ENCODE data around the gene SAMM50.

SAMM50 gene

DNA sequence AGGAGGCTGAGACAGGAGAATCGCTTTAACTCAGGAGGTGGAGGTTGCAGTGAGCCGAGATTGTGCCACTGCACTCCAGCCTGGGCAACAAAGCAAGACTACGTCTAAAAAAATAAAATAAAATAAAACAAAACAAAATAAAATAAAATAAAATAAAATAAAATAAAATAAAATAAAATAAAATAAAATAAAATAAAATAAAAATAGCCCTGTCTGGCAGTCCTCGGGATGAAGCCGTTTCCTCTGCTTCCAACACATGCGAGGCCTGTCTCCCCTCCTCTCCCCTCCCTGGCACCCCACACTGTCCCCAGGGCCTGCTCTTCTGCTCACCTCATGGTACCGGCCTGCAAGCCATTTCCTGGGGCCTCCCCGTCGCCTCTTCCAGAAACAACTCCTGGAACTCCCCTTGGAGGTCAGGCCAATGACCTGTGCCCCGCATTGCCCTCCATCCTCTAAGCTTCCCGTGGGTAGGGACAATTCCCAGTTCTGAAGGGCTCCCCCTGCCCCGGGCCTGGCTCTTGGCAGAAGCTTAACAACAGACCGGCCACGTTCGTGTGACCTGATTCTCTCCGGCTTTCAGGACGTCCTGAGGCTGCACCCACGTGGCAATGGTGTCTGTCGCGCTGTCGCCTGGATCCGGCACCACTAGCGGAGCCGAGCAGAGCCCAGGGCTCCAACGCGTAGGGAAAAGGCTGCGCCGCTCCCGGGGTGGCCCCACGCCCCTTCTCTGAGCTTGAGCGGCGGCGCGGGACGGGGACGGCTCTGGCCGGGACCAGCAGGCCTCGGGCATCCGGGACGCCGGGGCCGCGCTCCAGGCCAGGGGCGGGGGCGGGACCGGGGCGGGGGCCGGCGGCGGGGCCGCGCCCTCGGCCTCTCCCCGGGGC, 68.4 kb downstream of the SAMM50 start:
- TF ChIP-seq, protein P1, sequence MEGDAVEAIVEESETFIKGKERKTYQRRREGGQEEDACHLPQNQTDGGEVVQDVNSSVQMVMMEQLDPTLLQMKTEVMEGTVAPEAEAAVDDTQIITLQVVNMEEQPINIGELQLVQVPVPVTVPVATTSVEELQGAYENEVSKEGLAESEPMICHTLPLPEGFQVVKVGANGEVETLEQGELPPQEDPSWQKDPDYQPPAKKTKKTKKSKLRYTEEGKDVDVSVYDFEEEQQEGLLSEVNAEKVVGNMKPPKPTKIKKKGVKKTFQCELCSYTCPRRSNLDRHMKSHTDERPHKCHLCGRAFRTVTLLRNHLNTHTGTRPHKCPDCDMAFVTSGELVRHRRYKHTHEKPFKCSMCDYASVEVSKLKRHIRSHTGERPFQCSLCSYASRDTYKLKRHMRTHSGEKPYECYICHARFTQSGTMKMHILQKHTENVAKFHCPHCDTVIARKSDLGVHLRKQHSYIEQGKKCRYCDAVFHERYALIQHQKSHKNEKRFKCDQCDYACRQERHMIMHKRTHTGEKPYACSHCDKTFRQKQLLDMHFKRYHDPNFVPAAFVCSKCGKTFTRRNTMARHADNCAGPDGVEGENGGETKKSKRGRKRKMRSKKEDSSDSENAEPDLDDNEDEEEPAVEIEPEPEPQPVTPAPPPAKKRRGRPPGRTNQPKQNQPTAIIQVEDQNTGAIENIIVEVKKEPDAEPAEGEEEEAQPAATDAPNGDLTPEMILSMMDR (IDR thresholded peaks at IDR 0.05; ENCODE audit: low read depth, low read length), result no peak
- Histone ChIP-seq H3K9me3 (no peaks in the 10 kb centered on the region), H3K36me3 (no peaks in the 10 kb centered on the region), H3K27me3 (no peaks in the 10 kb centered on the region), H3K4me1 (no peaks in the 10 kb centered on the region), H3K4me3 (ENCODE audit: low read depth, low read length) (peak overlapping the region; percentile 67)
- peak; percentile 52 for DNase-seq

DNA sequence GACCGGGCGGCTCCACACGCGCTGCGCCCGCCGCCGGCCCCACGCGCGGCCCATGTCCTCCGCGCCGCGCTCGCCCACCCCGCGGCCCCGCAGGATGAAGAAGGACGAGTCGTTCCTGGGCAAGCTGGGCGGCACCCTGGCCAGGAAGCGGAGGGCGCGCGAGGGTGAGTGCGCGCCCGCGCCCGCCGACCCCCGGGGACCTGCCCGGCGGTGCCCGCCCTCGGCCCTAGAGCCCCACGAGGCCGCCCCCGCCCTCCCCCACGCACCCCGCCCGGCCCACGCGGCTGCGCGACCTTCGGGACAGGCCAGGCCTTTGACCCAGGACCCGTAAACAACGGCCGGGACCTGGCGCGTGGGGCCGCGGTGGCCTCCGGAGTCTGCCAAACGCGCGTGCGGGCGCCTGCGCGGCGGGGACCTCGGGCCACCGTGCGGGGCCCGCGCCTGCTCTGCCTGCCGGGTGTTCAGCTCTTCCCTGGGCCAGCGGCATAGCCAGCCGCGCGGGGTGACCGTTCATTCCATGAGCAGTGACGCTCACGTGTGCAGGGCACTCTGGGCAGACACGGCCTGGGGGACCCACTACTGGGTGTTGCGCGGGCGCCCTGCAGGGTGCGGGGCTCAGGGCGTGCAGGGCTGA, 69.2 kb downstream of the SAMM50 start, which contains the start of gene PARVB:
Gene PARVB, plus strand, starts transcription at position 15 of the 634 bp plus-strand sequence. Its CDS starts 38 bp downstream, at position 53.
- peak; percentile 45 for DNase-seq
- no peaks in the 10 kb centered on the region for H3K36me3 ChIP-seq
- no peaks in the 10 kb centered on the region for H3K27me3 ChIP-seq
- TF ChIP-seq, protein P1 (IDR thresholded peaks at IDR 0.05; ENCODE audit: low read depth, low read length), result no peak
- H3K9me3 ChIP-seq, result no peaks in the 10 kb centered on the region
- no peaks in the 10 kb centered on the region for H3K4me1 ChIP-seq
- H3K4me3 ChIP-seq (ENCODE audit: low read depth, low read length), result peak within 1 kb of the TSS; percentile 67

DNA sequence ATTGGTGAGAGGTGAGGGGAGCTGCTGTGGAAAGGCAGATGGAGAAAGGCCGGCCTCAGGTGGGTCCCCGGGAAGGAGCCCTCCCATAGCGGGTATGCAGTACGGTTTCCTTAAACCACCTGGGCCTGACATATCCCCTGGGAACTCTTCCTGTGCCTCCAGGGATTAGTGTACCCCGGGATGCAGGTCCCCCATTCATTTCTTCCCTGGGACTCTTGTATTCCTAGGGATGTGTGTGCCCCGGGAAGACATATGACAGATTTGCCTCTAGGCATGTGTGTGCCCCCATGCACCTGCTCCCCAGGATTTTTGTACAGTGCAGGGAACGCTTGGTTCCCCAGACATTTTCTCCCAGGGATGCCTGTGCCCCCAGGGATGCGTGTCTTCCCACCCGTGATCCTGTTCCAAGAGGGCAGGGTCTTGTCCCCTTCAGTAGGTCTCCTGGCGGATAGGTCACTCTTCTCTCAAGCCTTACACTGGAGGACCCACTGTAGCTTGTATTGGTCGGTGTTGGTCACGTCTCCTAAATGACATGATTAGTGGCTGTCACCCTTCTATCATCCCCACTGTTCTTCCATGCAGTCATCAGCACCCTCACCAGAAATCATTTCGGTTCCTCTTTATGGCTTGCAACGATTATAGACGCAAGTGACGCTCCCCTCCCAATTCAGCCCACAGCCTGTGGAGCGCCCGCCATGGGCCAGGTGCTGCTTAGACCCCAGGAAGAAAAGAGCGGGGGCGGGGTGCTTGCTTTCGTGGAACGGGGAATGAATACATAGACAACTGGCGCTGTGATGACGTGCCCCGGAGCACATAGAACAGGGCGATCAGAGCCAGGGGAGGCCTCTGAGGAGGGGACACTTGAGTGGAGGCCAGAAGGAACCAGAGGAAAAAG, 70.2 kb downstream of the SAMM50 start:
- no peaks in the 10 kb centered on the region for H3K27me3 ChIP-seq
- no peaks in the 10 kb centered on the region for H3K36me3 ChIP-seq
- TF ChIP-seq, protein P1 (IDR thresholded peaks at IDR 0.05; ENCODE audit: low read depth, low read length), result no peak
- no peaks in the 10 kb centered on the region for H3K9me3 ChIP-seq
- no peaks in the 10 kb centered on the region for H3K4me1 ChIP-seq
- no peak for DNase-seq
- peak overlapping the region; percentile 44 for H3K4me3 ChIP-seq (ENCODE audit: low read depth, low read length)

DNA sequence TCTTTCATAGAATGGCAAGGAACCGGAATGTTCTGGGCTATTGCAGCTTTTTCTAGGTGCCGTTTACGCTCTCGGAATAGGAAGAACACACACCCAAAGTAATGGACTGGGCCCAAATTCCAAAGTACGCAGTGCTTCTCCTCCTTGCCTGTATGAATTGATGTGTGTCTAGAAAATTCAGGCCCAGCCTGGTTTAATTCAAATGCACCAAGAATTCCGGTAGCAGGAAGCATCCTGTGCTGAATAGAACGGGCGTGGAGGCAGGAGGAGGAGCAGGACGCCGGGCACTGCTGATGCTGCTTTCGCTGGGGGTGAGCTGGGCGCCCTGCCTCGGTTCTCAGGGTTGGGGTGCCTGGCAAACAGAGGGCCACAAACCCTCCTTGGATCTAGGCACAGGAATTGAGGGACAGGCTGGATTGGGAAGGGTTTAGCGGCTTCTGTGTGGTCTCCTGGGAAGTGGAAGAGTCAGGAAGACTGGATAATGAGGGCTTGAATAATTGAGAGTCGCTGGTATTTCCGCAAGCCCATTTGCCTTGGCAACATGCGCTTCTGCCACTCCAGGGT, 70.9 kb downstream of the SAMM50 start:
- Histone ChIP-seq H3K27me3 (no peaks in the 10 kb centered on the region), H3K36me3 (no peaks in the 10 kb centered on the region), H3K9me3 (no peaks in the 10 kb centered on the region), H3K4me1 (no peaks in the 10 kb centered on the region), H3K4me3 (ENCODE audit: low read depth, low read length) (no peak overlapping the region)
- no peak for DNase-seq
- TF ChIP-seq, protein P1 (IDR thresholded peaks at IDR 0.05; ENCODE audit: low read depth, low read length), result no peak

DNA sequence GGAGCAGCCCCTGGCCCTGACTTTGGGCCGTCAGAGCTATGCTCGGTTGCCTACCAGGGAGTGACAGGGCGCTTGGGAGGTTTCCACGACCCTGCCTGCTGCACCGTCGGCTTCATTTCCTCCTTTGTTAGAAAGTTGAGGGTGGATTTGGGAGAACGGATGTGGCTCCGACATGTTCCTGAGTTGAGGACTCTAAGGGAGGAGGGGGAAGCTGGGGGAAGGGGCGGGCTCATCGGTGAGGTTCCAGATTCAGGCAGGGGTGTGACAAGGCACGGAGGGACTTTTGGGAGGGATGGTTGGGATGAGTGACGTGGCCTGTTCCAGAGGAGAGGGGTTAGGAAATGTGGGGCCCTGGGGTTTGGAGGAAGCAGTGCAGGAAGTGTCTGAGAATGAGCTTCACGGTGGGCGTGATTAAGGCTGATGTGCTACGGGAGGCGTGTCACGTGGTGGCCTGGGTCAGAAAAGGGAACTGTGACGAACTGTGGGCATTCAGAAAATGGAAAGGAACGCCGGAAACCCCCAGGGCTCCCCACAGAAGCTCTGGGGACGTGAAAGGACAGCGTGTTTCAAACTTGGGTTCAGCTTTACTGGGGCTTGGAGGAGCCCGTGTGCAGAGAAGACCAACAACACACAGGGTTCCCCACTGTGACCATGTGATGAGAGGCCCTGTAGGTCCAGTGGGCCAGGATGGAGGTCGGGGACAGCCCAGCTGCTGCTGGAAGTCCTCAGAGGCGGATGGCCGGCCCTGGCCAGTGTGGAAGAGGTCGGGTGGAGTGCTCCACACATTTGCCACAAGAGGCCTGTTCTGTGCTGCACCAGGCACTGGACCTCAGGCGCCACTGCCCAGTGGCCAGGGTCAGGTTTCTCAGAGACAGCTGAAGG, 71.6 kb downstream of the SAMM50 start:
- no peak for DNase-seq
- TF ChIP-seq, protein P1 (IDR thresholded peaks at IDR 0.05; ENCODE audit: low read depth, low read length), result no peak
- no peak overlapping the region for H3K4me3 ChIP-seq (ENCODE audit: low read depth, low read length)
- no peaks in the 10 kb centered on the region for H3K36me3 ChIP-seq
- H3K4me1 ChIP-seq, result no peaks in the 10 kb centered on the region
- no peaks in the 10 kb centered on the region for H3K27me3 ChIP-seq
- H3K9me3 ChIP-seq, result no peaks in the 10 kb centered on the region

Data from BE2C (cell line).